ENCODE results near the gene WNT16. TPM values are rescaled to one million over a fixed set of nuclear protein-coding genes. Genes with fewer than 3 reads are reported as not detected.

The WNT16 gene
- total RNA-seq, 1 donor from 2014 or later = not detected

GRCh38 chr7:121329191-121330052 is 622 bp downstream of the WNT16 start:
- H3K27ac Mint-ChIP-seq (ENCODE audit: unreplicated experiment) = no peak overlapping the region
- peaks cover 3% of the 10 kb centered on the region for H3K4me1 Mint-ChIP-seq (ENCODE audit: unreplicated experiment)
- no peak for TF ChIP-seq CTCF (IDR thresholded peaks at IDR 0.05; ENCODE audit: unreplicated experiment)
- H3K36me3 Mint-ChIP-seq (ENCODE audit: low read depth, unreplicated experiment) = no peaks in the 10 kb centered on the region
- H3K27me3 Mint-ChIP-seq (ENCODE audit: unreplicated experiment) = peaks cover 12% of the 10 kb centered on the region
- H3K9me3 Mint-ChIP-seq (ENCODE audit: unreplicated experiment) = no peaks in the 10 kb centered on the region
- peak; percentile 40 for DNase-seq (ENCODE audit: low spot score)
- peak overlapping the region; percentile 84 for H3K4me3 Mint-ChIP-seq (ENCODE audit: unreplicated experiment)

- Mint-ChIP-seq H3K9me3 (ENCODE audit: unreplicated experiment) (no peaks in the 10 kb centered on the region), H3K36me3 (ENCODE audit: low read depth, unreplicated experiment) (no peaks in the 10 kb centered on the region), H3K27me3 (ENCODE audit: unreplicated experiment) (peaks cover 12% of the 10 kb centered on the region), H3K4me1 (ENCODE audit: unreplicated experiment) (peaks cover 3% of the 10 kb centered on the region), H3K27ac (ENCODE audit: unreplicated experiment) (no peak overlapping the region), H3K4me3 (ENCODE audit: unreplicated experiment) (peak overlapping the region; percentile 84)
- no peak for TF ChIP-seq CTCF (IDR thresholded peaks at IDR 0.05; ENCODE audit: unreplicated experiment)
- peak; percentile 19 for DNase-seq (ENCODE audit: low spot score)
These were observed 1.4 kb downstream of the WNT16 start for GRCh38 chr7:121330053-121330833.

- Mint-ChIP-seq H3K9me3 (ENCODE audit: unreplicated experiment) (no peaks in the 10 kb centered on the region), H3K4me1 (ENCODE audit: unreplicated experiment) (peaks cover 3% of the 10 kb centered on the region), H3K27ac (ENCODE audit: unreplicated experiment) (no peak overlapping the region), H3K4me3 (ENCODE audit: unreplicated experiment) (no peak overlapping the region), H3K36me3 (ENCODE audit: low read depth, unreplicated experiment) (no peaks in the 10 kb centered on the region), H3K27me3 (ENCODE audit: unreplicated experiment) (peaks cover 12% of the 10 kb centered on the region)
- DNase-seq (ENCODE audit: low spot score) = no peak
- TF ChIP-seq CTCF (IDR thresholded peaks at IDR 0.05; ENCODE audit: unreplicated experiment) = no peak
These were observed 2.2 kb downstream of the WNT16 start for GRCh38 chr7:121331048-121331447.

- H3K9me3 Mint-ChIP-seq (ENCODE audit: unreplicated experiment) = no peaks in the 10 kb centered on the region
- H3K4me1 Mint-ChIP-seq (ENCODE audit: unreplicated experiment) = peaks cover 3% of the 10 kb centered on the region
- DNase-seq (ENCODE audit: low spot score) = no peak
- H3K4me3 Mint-ChIP-seq (ENCODE audit: unreplicated experiment) = no peak overlapping the region
- H3K27ac Mint-ChIP-seq (ENCODE audit: unreplicated experiment) = no peak overlapping the region
- peaks cover 11% of the 10 kb centered on the region for H3K27me3 Mint-ChIP-seq (ENCODE audit: unreplicated experiment)
- no peaks in the 10 kb centered on the region for H3K36me3 Mint-ChIP-seq (ENCODE audit: low read depth, unreplicated experiment)
- TF ChIP-seq CTCF (IDR thresholded peaks at IDR 0.05; ENCODE audit: unreplicated experiment) = no peak
These were observed 2.8 kb downstream of the WNT16 start for GRCh38 chr7:121331574-121331973.
